Osteocyte (in vitro differentiated cells): Measurements from ENCODE around the gene PLAA. TPM values are rescaled to one million over a fixed set of nuclear protein-coding genes. Genes with fewer than 3 reads are reported as not detected.

ENCODE experiments used
- DNase-seq: peaks from one replicate; pipeline ENCODE4 v3.0.0; 2021; ENCODE audit warnings: mixed read lengths; ENCODE audit not compliant: unreplicated experiment; ENCODE audit errors: extremely low spot score
- H3K27ac Mint-ChIP-seq: one replicate; pipeline ENCODE4 v1.8.0; 2021; ENCODE audit warnings: mild to moderate bottlenecking, mixed read lengths; ENCODE audit not compliant: unreplicated experiment
- H3K27me3 Mint-ChIP-seq: one replicate; pipeline ENCODE4 v1.8.0; 2021; ENCODE audit warnings: mixed read lengths; ENCODE audit not compliant: unreplicated experiment
- H3K36me3 Mint-ChIP-seq: one replicate; pipeline ENCODE4 v1.8.0; 2021; ENCODE audit warnings: mixed read lengths; ENCODE audit not compliant: unreplicated experiment
- H3K4me1 Mint-ChIP-seq: one replicate; pipeline ENCODE4 v1.8.0; 2021; ENCODE audit warnings: mixed read lengths; ENCODE audit not compliant: unreplicated experiment
- H3K4me3 Mint-ChIP-seq: one replicate; pipeline ENCODE4 v1.8.0; 2021; ENCODE audit warnings: mild to moderate bottlenecking, moderate library complexity, mixed read lengths; ENCODE audit not compliant: unreplicated experiment
- H3K9me3 Mint-ChIP-seq: one replicate; pipeline ENCODE4 v1.8.0; 2021; ENCODE audit warnings: mixed read lengths; ENCODE audit not compliant: unreplicated experiment
- CTCF ChIP-seq: fragments of 200-600 bp; sonication (generic); IDR thresholded peaks from 2 replicates; pipeline ENCODE4 v1.5.0; 2021; ENCODE audit warnings: antibody characterized with exemption, mild to moderate bottlenecking, moderate library complexity
- total RNA-seq: library from RNA; stranded (reverse); gene quantifications from 2 replicates; pipeline ENCODE4 v1.2.1, GENCODE V29; 2021

The PLAA gene
- total RNA-seq, 1 donor from 2014 or later = 32.2 TPM

GRCh38 chr9:26947736-26948135 lies 694 bp upstream of the PLAA start:
- Mint-ChIP-seq H3K27me3 (no peaks in the 10 kb centered on the region), H3K27ac (peak overlapping the region; percentile 100), H3K9me3 (no peaks in the 10 kb centered on the region), H3K4me1 (peaks cover 36% of the 10 kb centered on the region), H3K36me3 (peaks cover 6% of the 10 kb centered on the region), H3K4me3 (peak overlapping the region; percentile 93)
- TF ChIP-seq CTCF = no peak
- DNase-seq = no peak

- peak overlapping the region; percentile 100 for H3K27ac Mint-ChIP-seq
- H3K9me3 Mint-ChIP-seq = no peaks in the 10 kb centered on the region
- no peak for TF ChIP-seq CTCF
- H3K36me3 Mint-ChIP-seq = peaks cover 6% of the 10 kb centered on the region
- peak overlapping the region; percentile 93 for H3K4me3 Mint-ChIP-seq
- peaks cover 38% of the 10 kb centered on the region for H3K4me1 Mint-ChIP-seq
- DNase-seq = no peak
- no peaks in the 10 kb centered on the region for H3K27me3 Mint-ChIP-seq
Measured at GRCh38 chr9:26945591-26945990, 1.5 kb downstream of the PLAA start.

- H3K4me1 Mint-ChIP-seq = peaks cover 42% of the 10 kb centered on the region
- peaks cover 14% of the 10 kb centered on the region for H3K9me3 Mint-ChIP-seq
Measured at GRCh38 chr9:26940779-26941178, 6.3 kb downstream of the PLAA start.

GRCh38 chr9:26939955-26940711 lies 6.9 kb downstream of the PLAA start:
- no peak for TF ChIP-seq CTCF
- no peak overlapping the region for H3K4me3 Mint-ChIP-seq
- peaks cover 36% of the 10 kb centered on the region for H3K4me1 Mint-ChIP-seq
- H3K9me3 Mint-ChIP-seq = peaks cover 14% of the 10 kb centered on the region
- H3K27me3 Mint-ChIP-seq = no peaks in the 10 kb centered on the region
- peak overlapping the region; percentile 0 for H3K27ac Mint-ChIP-seq
- peaks cover 14% of the 10 kb centered on the region for H3K36me3 Mint-ChIP-seq
- no peak for DNase-seq

More at GRCh38 chr9:26940779-26941178, 6.3 kb downstream of the PLAA start:
- H3K27me3 Mint-ChIP-seq = no peaks in the 10 kb centered on the region
- TF ChIP-seq CTCF = no peak
- no peak overlapping the region for H3K27ac Mint-ChIP-seq
- no peak for DNase-seq
- no peak overlapping the region for H3K4me3 Mint-ChIP-seq
- peaks cover 14% of the 10 kb centered on the region for H3K36me3 Mint-ChIP-seq

GRCh38 chr9:26937816-26938371 lies 9.1 kb downstream of the PLAA start:
- H3K27me3 Mint-ChIP-seq = no peaks in the 10 kb centered on the region
- TF ChIP-seq CTCF = no peak
- peaks cover 14% of the 10 kb centered on the region for H3K9me3 Mint-ChIP-seq
- H3K4me1 Mint-ChIP-seq = peaks cover 19% of the 10 kb centered on the region
- no peak for DNase-seq
- H3K27ac Mint-ChIP-seq = no peak overlapping the region
- peaks cover 11% of the 10 kb centered on the region for H3K36me3 Mint-ChIP-seq
- H3K4me3 Mint-ChIP-seq = no peak overlapping the region
